Esophagus squamous epithelium (tissue), 4 donors: ENCODE data around the gene CCDC15.

Experiments
- POLR2A ChIP-seq, 4 donors: fragments of 450-650 bp; IDR thresholded peaks; one replicate each; pipeline ENCODE4 v1.6.1; 2017; ENCODE audit warnings: antibody characterized with exemption in 4 of 4, mild to moderate bottlenecking in 4 of 4, moderate library complexity in 3 of 4
- TF ChIP-seq, protein P1 (sequence below), 6 experiments: fragments of 450-650 bp in 4 of 6; fragments of 200-600 bp in 2 of 6; sonication (generic) in 2 of 6; IDR thresholded peaks; one replicate each; pipeline ENCODE4 v1.5.1; 2016 to 2019; ENCODE audit warnings: antibody characterized with exemption in 6 of 6, mild to moderate bottlenecking in 4 of 6, moderate library complexity in 4 of 6

DNA sequence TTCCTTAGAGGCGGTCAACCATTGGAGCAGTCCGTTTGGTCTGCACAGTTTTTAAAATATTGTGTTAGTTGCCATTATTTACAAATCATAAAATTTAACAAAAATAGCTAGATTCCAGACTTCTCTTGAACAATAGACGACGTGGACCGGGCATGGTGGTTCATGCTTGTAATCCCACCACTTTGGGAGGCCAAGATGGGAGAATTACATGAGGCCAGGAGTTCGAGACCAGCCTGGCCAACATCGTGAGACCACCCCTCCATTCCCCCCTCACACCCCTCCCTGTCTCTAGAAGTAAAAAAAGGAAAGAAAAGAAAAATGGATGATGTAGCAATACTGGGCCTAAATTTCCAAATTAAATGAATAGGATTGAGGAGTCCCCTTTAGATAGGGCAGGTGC lies 110.1 kb downstream of the CCDC15 start:
- TF ChIP-seq, protein P1, sequence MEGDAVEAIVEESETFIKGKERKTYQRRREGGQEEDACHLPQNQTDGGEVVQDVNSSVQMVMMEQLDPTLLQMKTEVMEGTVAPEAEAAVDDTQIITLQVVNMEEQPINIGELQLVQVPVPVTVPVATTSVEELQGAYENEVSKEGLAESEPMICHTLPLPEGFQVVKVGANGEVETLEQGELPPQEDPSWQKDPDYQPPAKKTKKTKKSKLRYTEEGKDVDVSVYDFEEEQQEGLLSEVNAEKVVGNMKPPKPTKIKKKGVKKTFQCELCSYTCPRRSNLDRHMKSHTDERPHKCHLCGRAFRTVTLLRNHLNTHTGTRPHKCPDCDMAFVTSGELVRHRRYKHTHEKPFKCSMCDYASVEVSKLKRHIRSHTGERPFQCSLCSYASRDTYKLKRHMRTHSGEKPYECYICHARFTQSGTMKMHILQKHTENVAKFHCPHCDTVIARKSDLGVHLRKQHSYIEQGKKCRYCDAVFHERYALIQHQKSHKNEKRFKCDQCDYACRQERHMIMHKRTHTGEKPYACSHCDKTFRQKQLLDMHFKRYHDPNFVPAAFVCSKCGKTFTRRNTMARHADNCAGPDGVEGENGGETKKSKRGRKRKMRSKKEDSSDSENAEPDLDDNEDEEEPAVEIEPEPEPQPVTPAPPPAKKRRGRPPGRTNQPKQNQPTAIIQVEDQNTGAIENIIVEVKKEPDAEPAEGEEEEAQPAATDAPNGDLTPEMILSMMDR (IDR thresholded peaks at IDR 0.05) = no peak
- TF ChIP-seq POLR2A (IDR thresholded peaks at IDR 0.05) = no peak
